Erythroblast (primary cell): ENCODE measurements around the gene GATAD2B.

ENCODE experiments used
- GATA1 ChIP-seq: IDR thresholded peaks from 2 replicates; pipeline ENCODE4 v1.6.1; 2011; ENCODE audit warnings: low read depth, mild to moderate bottlenecking, control low read depth, low read length, moderate library complexity
- POLR2A ChIP-seq: IDR thresholded peaks from 2 replicates; pipeline ENCODE4 v1.6.1; 2011; ENCODE audit warnings: mild to moderate bottlenecking, low read length

- TF ChIP-seq POLR2A, result no peak
- TF ChIP-seq GATA1, result no peak
Observed at GRCh38 chr1:153940756-153941155, 18.0 kb upstream of the GATAD2B start.
